GM18499 (cell line): Measurements from ENCODE around the gene PLXNA1.

Experiments used
- ATAC-seq: cut with Tn5 transposase; IDR thresholded peaks from one replicate; pipeline ENCODE4 v1.9.1; 2021; ENCODE audit warnings: moderate number of reproducible peaks; ENCODE audit not compliant: insufficient read depth, unreplicated experiment

Gene PLXNA1

GRCh38 chr3:126982471-126983175, at the start of gene PLXNA1:
TSS of gene PLXNA1 (plus strand) at chr3:126983115. CDS start at chr3:126988594, 5,479 bp downstream.
- peak; percentile 30 for ATAC-seq

- no peak for ATAC-seq
Observed at GRCh38 chr3:126934031-126934531, 48.8 kb upstream of the PLXNA1 start.

GRCh38 chr3:126934991-126935390, 47.9 kb upstream of the PLXNA1 start:
- ATAC-seq, result no peak

- ATAC-seq, result no peak
Observed at GRCh38 chr3:126935756-126936509, 47.0 kb upstream of the PLXNA1 start.

GRCh38 chr3:126936853-126937425, 46.0 kb upstream of the PLXNA1 start:
- ATAC-seq, result no peak

- ATAC-seq, result no peak
Observed at GRCh38 chr3:126937533-126937932, 45.4 kb upstream of the PLXNA1 start.

- ATAC-seq, result no peak
Observed at GRCh38 chr3:126937973-126938372, 44.9 kb upstream of the PLXNA1 start.

- no peak for ATAC-seq
Observed at GRCh38 chr3:126938520-126939337, 44.2 kb upstream of the PLXNA1 start.

- no peak for ATAC-seq
Observed at GRCh38 chr3:126939338-126939718, 43.6 kb upstream of the PLXNA1 start.

GRCh38 chr3:126939733-126940132, 43.2 kb upstream of the PLXNA1 start:
- ATAC-seq, result no peak

GRCh38 chr3:126941721-126942270, 41.1 kb upstream of the PLXNA1 start:
- no peak for ATAC-seq

- no peak for ATAC-seq
Observed at GRCh38 chr3:126944089-126944965, 38.6 kb upstream of the PLXNA1 start.

GRCh38 chr3:126945171-126945721, 37.7 kb upstream of the PLXNA1 start:
- no peak for ATAC-seq

- ATAC-seq, result no peak
Observed at GRCh38 chr3:126945891-126946290, 37.0 kb upstream of the PLXNA1 start.

- no peak for ATAC-seq
Observed at GRCh38 chr3:126946405-126946804, 36.5 kb upstream of the PLXNA1 start.

- no peak for ATAC-seq
Observed at GRCh38 chr3:126947429-126947828, 35.5 kb upstream of the PLXNA1 start.

- ATAC-seq, result no peak
Observed at GRCh38 chr3:126948980-126949535, 33.9 kb upstream of the PLXNA1 start.

- no peak for ATAC-seq
Observed at GRCh38 chr3:126951561-126951960, 31.4 kb upstream of the PLXNA1 start.
